Measurements from ENCODE around the gene HS2ST1. TPM values are rescaled to one million over a fixed set of nuclear protein-coding genes. Genes with fewer than 3 reads are reported as not detected.

Gene HS2ST1
- total and polyA plus RNA-seq, 2 donors (not counting 1 experiment from before 2014, with no cell fraction given) = 19.2 to 22.5 TPM

DNA sequence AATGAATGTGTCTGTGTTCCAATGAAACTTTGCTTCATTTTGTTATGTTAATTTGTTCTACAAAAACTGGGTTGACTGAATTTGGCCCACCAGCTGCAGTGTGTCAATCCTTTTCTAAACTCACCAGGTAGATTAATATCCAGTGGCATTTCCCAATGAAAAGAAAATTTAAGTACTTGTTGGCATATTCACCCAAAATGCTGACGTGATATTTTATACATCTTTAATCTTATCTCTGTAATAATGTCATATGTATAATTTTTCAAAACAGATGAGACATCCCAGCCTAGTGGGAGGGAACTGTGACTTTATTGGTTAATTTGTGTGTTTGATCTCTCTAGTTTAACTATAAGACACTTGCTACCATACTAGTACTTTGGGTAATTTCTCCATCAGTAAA is 8.6 kb upstream of the HS2ST1 start:
- no peak overlapping the region for H3K4me3 ChIP-seq (replicated peaks in 1 of 4; ENCODE audit: control extremely low read depth in 1 of 4, insufficient read depth in 1 of 4, low read depth in 3 of 4, low read length in 4 of 4)
- DNase-seq (ENCODE audit: low read depth in 2 of 2) = no peak
- TF ChIP-seq EZH2 (IDR thresholded peaks at IDR 0.05; ENCODE audit: low read length, missing control alignments) = no peak
- TF ChIP-seq, protein P1, sequence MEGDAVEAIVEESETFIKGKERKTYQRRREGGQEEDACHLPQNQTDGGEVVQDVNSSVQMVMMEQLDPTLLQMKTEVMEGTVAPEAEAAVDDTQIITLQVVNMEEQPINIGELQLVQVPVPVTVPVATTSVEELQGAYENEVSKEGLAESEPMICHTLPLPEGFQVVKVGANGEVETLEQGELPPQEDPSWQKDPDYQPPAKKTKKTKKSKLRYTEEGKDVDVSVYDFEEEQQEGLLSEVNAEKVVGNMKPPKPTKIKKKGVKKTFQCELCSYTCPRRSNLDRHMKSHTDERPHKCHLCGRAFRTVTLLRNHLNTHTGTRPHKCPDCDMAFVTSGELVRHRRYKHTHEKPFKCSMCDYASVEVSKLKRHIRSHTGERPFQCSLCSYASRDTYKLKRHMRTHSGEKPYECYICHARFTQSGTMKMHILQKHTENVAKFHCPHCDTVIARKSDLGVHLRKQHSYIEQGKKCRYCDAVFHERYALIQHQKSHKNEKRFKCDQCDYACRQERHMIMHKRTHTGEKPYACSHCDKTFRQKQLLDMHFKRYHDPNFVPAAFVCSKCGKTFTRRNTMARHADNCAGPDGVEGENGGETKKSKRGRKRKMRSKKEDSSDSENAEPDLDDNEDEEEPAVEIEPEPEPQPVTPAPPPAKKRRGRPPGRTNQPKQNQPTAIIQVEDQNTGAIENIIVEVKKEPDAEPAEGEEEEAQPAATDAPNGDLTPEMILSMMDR (conservative IDR thresholded peaks at IDR 0.05 in 1 of 2, IDR thresholded peaks at IDR 0.05 in 1 of 2; ENCODE audit: low read depth in 1 of 2, low read length in 2 of 2) = no peak
- no peaks in the 10 kb centered on the region for H3K4me1 ChIP-seq (ENCODE audit: control insufficient read depth, extremely low read depth, insufficient read depth, low read length)
- peaks cover 70% of the 10 kb centered on the region for H3K79me2 ChIP-seq (ENCODE audit: control insufficient read depth, insufficient read depth, low read length)
- H3K4me2 ChIP-seq (ENCODE audit: extremely low read depth, insufficient read depth, low read length) = no peak overlapping the region
- no peak overlapping the region for H3K27ac ChIP-seq (ENCODE audit: insufficient read depth, low read length)
- H4K20me1 ChIP-seq (ENCODE audit: control insufficient read depth, extremely low read depth, insufficient read depth, low read length) = no peaks in the 10 kb centered on the region
- H3K27me3 ChIP-seq (ENCODE audit: control insufficient read depth, insufficient read depth, low read length) = no peaks in the 10 kb centered on the region
- no peak overlapping the region for H3K9ac ChIP-seq (ENCODE audit: insufficient read depth, low read length)
- no peak overlapping the region for H2AFZ ChIP-seq (ENCODE audit: low read length)
- H3K36me3 ChIP-seq (ENCODE audit: control insufficient read depth, insufficient read depth, low read length) = peaks cover 4% of the 10 kb centered on the region
- H3K9me3 ChIP-seq (ENCODE audit: control insufficient read depth, insufficient read depth, low read depth, low read length) = no peaks in the 10 kb centered on the region

DNA sequence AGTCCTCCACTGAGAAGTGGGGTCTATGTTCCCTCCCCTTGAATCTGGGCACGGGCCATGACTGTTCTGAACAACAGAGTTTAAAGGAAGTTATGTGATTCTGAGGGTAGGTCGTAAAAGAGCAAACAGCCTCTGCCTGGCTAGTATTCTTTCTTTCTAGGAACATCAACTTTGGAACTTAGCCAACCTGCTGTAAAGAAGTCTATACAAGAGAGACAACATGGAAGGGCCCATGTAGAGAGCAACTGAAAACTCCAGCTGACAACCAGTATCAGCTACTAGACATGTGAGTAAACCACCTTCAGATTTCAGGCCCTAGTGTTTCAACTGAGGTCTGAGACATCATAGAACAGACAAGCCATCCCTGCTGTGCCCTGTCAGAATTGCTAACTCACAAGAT is 8.0 kb upstream of the HS2ST1 start:
- TF ChIP-seq, protein P1 (conservative IDR thresholded peaks at IDR 0.05 in 1 of 2, IDR thresholded peaks at IDR 0.05 in 1 of 2; ENCODE audit: low read depth in 1 of 2, low read length in 2 of 2) = no peak
- TF ChIP-seq EZH2 (IDR thresholded peaks at IDR 0.05; ENCODE audit: low read length, missing control alignments) = no peak
- no peaks in the 10 kb centered on the region for H3K27me3 ChIP-seq (ENCODE audit: control insufficient read depth, insufficient read depth, low read length)
- H3K79me2 ChIP-seq (ENCODE audit: control insufficient read depth, insufficient read depth, low read length) = peaks cover 76% of the 10 kb centered on the region
- no peaks in the 10 kb centered on the region for H3K9me3 ChIP-seq (ENCODE audit: control insufficient read depth, insufficient read depth, low read depth, low read length)
- no peaks in the 10 kb centered on the region for H3K4me1 ChIP-seq (ENCODE audit: control insufficient read depth, extremely low read depth, insufficient read depth, low read length)
- H4K20me1 ChIP-seq (ENCODE audit: control insufficient read depth, extremely low read depth, insufficient read depth, low read length) = no peaks in the 10 kb centered on the region
- H3K9ac ChIP-seq (ENCODE audit: insufficient read depth, low read length) = no peak overlapping the region
- no peak overlapping the region for H2AFZ ChIP-seq (ENCODE audit: low read length)
- no peak overlapping the region for H3K4me3 ChIP-seq (replicated peaks in 1 of 4; ENCODE audit: control extremely low read depth in 1 of 4, insufficient read depth in 1 of 4, low read depth in 3 of 4, low read length in 4 of 4)
- H3K27ac ChIP-seq (ENCODE audit: insufficient read depth, low read length) = no peak overlapping the region
- H3K36me3 ChIP-seq (ENCODE audit: control insufficient read depth, insufficient read depth, low read length) = peaks cover 4% of the 10 kb centered on the region
- DNase-seq (ENCODE audit: low read depth in 2 of 2) = peak in 1 of 2 donors; percentile 8
- no peak overlapping the region for H3K4me2 ChIP-seq (ENCODE audit: extremely low read depth, insufficient read depth, low read length)

DNA sequence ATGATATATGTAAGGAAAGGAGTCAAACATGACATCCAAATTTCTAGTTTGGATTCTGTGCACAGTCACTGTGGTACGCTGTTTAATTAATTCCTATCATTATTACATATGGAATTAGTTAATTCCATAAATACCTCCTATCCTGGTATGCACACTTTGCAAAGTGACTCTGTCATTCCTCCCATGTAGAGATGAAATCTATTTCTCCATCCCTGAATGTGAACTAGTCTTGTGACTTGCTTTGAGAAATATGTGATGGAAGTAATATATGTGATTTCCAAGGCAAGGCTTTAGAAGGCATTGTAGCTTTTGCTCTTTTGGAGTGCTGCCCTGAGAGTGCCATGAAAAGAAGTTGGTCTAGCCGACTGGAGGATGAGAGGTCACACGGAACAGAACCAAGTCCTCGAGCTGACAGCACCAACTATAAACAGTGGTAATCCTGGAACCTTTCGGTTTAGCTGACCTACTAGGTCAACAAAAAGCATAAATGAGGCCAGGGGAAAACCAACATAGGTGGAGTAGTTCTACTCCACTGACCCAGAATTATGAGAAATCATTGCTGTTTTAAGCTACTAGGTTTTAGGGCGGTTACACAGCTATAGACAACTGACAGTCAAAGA is 2.0 kb upstream of the HS2ST1 start:
- H3K36me3 ChIP-seq (ENCODE audit: control insufficient read depth, insufficient read depth, low read length) = peaks cover 2% of the 10 kb centered on the region
- H3K4me3 ChIP-seq (replicated peaks in 1 of 4; ENCODE audit: control extremely low read depth in 1 of 4, insufficient read depth in 1 of 4, low read depth in 3 of 4, low read length in 4 of 4) = peak overlapping the region; percentile 78 to 94 (median 88)
- peaks cover 5% of the 10 kb centered on the region for H3K4me1 ChIP-seq (ENCODE audit: control insufficient read depth, extremely low read depth, insufficient read depth, low read length)
- H3K4me2 ChIP-seq (ENCODE audit: extremely low read depth, insufficient read depth, low read length) = peak overlapping the region; percentile 94
- H3K79me2 ChIP-seq (ENCODE audit: control insufficient read depth, insufficient read depth, low read length) = peaks cover 88% of the 10 kb centered on the region
- H3K27ac ChIP-seq (ENCODE audit: insufficient read depth, low read length) = peak overlapping the region; percentile 30
- no peaks in the 10 kb centered on the region for H3K9me3 ChIP-seq (ENCODE audit: control insufficient read depth, insufficient read depth, low read depth, low read length)
- H3K9ac ChIP-seq (ENCODE audit: insufficient read depth, low read length) = no peak overlapping the region
- H4K20me1 ChIP-seq (ENCODE audit: control insufficient read depth, extremely low read depth, insufficient read depth, low read length) = peaks cover 1% of the 10 kb centered on the region
- no peaks in the 10 kb centered on the region for H3K27me3 ChIP-seq (ENCODE audit: control insufficient read depth, insufficient read depth, low read length)
- TF ChIP-seq EZH2 (IDR thresholded peaks at IDR 0.05; ENCODE audit: low read length, missing control alignments) = no peak
- TF ChIP-seq, protein P1 (conservative IDR thresholded peaks at IDR 0.05 in 1 of 2, IDR thresholded peaks at IDR 0.05 in 1 of 2; ENCODE audit: low read depth in 1 of 2, low read length in 2 of 2) = no peak
- H2AFZ ChIP-seq (ENCODE audit: low read length) = no peak overlapping the region
- DNase-seq (ENCODE audit: low read depth in 2 of 2) = peak in 1 of 2 donors; percentile 34
